ENCODE measurements around the gene NME5. TPM values are rescaled to one million over a fixed set of nuclear protein-coding genes. Genes with fewer than 3 reads are reported as not detected.
A peak's percentile ranks its signal among the peaks of the same experiment; 100 is the strongest.

Gene NME5
- total and polyA plus RNA-seq, 2 of the 13 experiments (the other 11 are each of a cell fraction or from before 2014, with no cell fraction given): 0.18 TPM; not detected in 1

GRCh38 chr5:138095100-138095907, 43.9 kb downstream of the NME5 start (continued):
- TF ChIP-seq ZNF740 (CRISPR knock-in tag; IDR thresholded peaks at IDR 0.05): no peak
- TF ChIP-seq ZHX1 (CRISPR knock-in tag; IDR thresholded peaks at IDR 0.05; ENCODE audit: low read depth): no peak
- no peak for TF ChIP-seq SIN3A (IDR thresholded peaks at IDR 0.05; ENCODE audit: borderline replicate concordance, low read depth, low read length)
- TF ChIP-seq NKX3-1 (CRISPR knock-in tag; IDR thresholded peaks at IDR 0.05): 0 out of 2 replicates have a peak, but pooled peaks have one; percentile 60
- TF ChIP-seq FOXJ3 (CRISPR knock-in tag; IDR thresholded peaks at IDR 0.05; ENCODE audit: borderline replicate concordance): peak; percentile 66; the same call in 1 of the 2 replicates
- no peak for TF ChIP-seq CREBL2 (CRISPR knock-in tag; IDR thresholded peaks at IDR 0.05; ENCODE audit: borderline replicate concordance)
- TF ChIP-seq RBFOX2 (IDR thresholded peaks at IDR 0.05; ENCODE audit: low read depth, low read length): no peak
- peak; percentile 89 for TF ChIP-seq BHLHE40 (IDR thresholded peaks at IDR 0.05; ENCODE audit: low read length)
- TF ChIP-seq RFXAP (CRISPR knock-in tag; IDR thresholded peaks at IDR 0.05; ENCODE audit: borderline replicate concordance): peak; percentile 66; the same call in 1 of the 2 replicates
- no peak for TF ChIP-seq NFIB (CRISPR knock-in tag; IDR thresholded peaks at IDR 0.05; ENCODE audit: borderline replicate concordance)
- TF ChIP-seq MIXL1 (CRISPR knock-in tag; IDR thresholded peaks at IDR 0.05): no peak
- no peak for TF ChIP-seq EZH2 (conservative IDR thresholded peaks at IDR 0.05; ENCODE audit: low read depth, low read length)
- no peak for TF ChIP-seq ETS1 (CRISPR knock-in tag; IDR thresholded peaks at IDR 0.05)
- peak; percentile 33; the same call in 1 of the 2 replicates for TF ChIP-seq AHDC1 (CRISPR knock-in tag; IDR thresholded peaks at IDR 0.05; ENCODE audit: borderline replicate concordance)
- TF ChIP-seq YY1 (IDR thresholded peaks at IDR 0.05; ENCODE audit: insufficient read depth, insufficient replicate concordance, low read depth, low read length): no peak
- TF ChIP-seq EP300 (IDR thresholded peaks at IDR 0.05; ENCODE audit: low read depth in 2 of 2, low read length in 2 of 2): peak in 1 of 2 experiments; percentile 85; a peak in 2 of 4 replicates
- TF ChIP-seq EP300 (CRISPR knock-in tag; IDR thresholded peaks at IDR 0.05; ENCODE audit: borderline replicate concordance): no peak; the same call in 1 of the 2 replicates
- no peak for TF ChIP-seq ZBTB42 (CRISPR knock-in tag; IDR thresholded peaks at IDR 0.05)
